Measurements from ENCODE around the gene ODAPH.

ODAPH gene

DNA sequence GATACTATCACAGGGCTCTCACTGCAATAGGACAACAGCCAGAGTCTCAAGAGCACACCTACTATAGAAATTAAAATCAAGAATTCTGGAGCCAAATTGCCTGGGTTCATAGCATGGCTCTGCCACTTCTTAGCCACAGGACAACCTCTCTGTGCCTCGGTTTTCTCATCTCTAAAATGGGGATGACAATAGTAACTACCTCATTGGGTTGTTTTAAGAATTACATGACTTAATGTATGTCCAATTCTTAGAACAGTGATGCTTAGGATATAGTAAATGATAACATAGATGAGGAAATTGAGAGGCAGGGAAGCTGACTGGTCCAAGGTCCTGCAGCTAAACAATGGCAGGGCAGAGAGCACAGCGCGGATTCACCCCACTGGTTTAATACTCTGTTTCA is 11.0 kb upstream of the ODAPH start:
- DNase-seq (ENCODE audit: low spot score), result no peak

DNA sequence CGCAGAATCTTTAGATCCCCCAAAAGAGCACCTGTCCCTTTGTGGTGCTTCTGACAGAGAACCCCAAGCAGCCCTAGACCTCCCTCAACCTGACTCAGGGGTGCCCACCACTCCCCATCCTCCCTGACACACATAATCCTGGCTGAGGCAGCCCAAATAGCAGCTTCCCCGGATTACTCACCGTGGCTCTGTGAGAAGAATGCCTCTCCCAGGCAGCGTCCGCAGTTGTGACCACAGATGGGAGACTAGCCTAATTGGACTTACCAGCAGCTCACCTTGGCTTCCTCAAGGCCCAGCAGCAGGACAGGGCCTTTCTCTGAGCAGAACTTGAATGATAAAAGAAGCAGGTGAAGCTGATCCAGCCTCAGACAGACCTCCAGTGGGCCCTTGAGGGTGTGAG is 10.3 kb upstream of the ODAPH start:
- no peak for DNase-seq (ENCODE audit: low spot score)

DNA sequence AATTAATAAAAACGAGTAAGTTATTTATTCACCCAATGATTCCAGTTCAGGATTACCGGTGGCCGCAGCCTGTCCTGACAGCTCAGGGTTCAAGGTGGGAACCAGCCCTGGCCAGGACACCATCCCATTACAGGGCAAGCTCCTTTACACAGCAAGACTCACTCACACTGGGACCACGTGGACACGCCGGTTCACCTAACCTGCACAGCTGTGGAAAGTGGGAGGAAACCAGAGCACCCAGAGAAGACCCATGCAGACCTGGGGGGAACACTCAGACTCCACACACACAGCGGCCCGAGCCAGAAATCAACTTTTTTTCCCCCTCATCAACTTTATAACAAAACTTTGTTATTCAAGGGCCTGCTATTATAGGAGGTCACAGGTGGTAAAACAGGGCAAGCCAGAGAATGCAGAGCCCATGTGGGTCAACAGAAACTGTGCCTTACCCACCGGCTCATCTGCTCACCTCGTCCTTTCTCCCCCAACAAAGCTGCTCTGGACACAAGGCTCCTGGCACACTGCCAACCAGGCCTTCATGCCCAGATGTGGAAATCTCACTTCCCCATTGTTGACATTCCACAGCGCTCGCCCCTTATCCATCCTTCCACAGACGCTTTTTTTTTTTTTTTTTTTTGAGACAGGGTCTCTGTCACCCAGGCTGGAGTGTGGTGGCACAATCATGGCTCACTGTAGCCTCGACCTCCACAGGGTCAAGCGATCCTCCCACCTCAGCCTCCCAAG is 8.0 kb upstream of the ODAPH start:
- DNase-seq (ENCODE audit: low spot score), result no peak

DNA sequence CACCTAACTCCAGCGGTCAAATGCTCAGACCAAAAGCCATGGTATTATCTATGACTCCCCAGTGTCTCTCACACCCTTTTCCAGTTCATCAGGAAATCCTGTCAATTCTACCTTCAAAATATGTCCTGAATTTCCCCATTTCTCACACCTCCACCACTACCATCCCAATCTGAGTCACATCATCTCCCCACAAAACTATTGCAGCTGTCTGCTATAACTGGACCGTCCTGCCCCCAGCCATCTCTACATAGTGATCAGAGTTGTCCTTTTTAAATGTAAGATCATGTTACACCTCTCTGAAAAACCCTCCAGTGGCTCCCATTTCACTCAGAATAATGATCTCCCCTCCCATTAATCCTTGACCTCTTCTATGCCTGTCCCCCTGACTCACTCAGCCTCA is 6.8 kb upstream of the ODAPH start:
- DNase-seq (ENCODE audit: low spot score), result no peak

DNA sequence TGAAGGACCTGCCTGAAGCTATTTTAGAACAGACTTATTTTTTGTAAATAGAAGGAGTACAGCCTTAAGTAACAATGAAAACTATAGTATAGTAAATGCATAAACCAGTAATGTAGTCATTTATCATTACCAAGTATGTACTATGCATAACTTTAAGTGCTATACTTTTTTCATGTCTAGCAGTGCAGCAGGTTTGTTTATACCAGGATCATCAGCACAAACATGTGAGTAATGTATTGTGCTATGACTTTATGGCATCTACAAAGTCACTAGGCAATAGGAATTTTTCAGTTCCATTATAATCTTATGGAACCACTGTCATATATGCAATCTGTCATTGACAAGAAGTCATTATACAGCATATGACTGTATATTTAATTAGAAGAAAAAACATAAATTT is 3.4 kb upstream of the ODAPH start:
- no peak for DNase-seq (ENCODE audit: low spot score)

DNA sequence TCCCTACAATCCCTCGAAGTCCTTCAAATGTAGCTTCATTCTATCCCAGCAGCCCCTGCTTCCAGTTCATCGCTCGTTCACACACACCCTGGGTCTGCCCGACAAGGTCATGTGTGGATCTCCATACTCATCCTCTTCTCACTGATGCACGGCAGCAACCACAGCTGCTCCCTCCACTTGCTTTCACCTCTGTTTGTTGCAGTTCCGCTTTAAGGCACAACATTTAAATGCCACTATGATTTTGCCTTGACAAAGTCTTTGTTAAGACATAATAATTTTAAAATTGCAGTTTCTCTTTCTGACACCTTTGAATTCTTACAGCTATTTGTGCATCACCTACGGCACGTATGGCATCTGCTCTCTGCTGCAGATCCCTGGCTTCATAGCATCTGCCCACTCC is 1.8 kb downstream of the ODAPH start:
- no peak for DNase-seq (ENCODE audit: low spot score)

DNA sequence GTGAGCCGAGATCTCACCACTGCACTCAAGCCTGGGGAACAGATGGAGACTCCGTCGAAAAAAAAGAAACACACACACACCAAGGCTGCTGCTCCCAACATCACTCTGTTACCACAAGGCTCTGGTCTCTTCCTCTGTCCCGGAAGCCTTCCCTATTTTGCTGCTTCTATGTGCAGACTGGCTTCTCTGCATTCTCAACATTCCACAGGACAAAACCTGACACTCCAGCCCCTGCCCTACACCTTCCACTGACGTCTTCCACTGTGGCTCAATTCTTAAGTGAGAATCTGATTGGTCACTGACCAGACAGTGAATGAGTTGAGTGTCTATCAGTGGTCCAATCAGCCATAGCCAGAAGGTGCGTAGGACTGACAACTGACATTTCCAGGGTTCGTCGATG is 5.9 kb downstream of the ODAPH start:
- no peak for DNase-seq (ENCODE audit: low spot score)

DNA sequence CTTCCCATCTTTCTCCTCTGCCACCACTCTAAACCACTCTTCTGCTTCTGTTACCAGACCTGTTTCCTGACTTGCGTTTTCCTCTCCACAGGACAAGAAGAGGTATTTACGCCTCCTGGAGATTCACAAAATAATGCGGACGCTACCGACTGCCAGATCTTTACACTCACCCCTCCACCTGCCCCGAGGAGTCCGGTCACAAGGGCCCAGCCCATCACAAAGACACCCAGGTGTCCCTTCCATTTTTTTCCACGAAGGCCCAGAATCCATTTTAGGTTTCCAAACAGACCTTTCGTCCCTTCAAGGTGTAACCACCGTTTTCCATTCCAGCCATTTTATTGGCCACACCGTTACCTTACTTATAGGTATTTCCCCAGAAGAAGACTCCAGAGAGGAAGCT is 8.2 kb downstream of the ODAPH start:
- DNase-seq (ENCODE audit: low spot score), result no peak

DNA sequence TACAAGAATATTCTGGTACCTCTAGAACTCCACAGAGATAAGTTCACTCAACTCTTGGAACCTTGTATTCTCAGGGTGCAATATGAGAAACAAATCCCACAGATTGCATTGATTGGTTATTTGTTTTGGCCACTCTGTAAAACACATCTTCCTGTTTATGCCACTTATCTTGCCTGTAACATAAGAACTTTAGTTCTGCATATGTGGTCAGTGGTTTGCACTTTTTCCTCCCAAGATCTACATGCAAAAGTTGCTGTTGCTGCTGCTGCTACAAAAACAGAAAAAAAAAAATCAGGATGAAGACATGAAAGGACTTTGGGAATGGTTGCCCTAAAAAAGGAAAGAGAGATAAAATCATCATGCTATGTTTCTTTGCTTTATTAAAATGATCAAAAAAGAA is 9.6 kb downstream of the ODAPH start:
- DNase-seq (ENCODE audit: low spot score), result no peak

DNA sequence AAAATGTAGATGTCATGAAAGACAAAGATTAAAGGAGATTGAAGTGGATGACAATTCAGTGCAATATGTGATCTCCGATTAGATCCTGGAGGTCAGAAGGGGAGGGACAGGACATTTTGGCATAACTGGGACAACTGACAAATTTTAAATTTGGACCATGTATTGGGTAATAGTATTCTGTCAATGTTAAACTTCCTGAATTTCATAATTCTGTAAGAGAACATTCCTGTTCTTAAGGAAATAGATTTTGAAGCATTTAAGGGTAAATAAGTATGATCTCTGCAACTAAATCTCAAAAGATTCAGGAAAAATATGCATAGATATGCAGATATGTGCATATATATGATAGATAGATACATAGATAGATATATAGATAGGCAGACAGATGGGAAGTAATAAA is 11.0 kb downstream of the ODAPH start:
- DNase-seq (ENCODE audit: low spot score), result no peak

DNA sequence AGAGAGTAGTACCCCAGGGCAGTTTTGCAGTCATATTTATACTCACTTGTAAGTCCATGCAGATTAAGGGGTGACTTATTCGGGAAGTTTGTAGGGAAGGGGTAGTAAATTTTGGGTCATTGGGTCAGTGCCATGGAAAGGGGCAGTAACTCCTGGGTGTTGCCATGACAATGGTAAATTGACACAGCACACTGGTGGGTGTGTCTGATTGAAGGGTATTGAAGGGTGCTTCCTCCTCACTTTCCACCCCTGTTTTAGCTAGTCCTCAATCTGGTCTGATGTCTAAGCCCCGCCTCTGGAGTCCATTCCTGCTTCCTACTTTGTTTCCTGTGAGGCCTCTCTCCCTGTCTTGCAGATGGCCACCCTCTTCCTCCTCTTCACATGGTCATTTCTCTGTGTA is 11.9 kb downstream of the ODAPH start:
- no peak for DNase-seq (ENCODE audit: low spot score)

DNA sequence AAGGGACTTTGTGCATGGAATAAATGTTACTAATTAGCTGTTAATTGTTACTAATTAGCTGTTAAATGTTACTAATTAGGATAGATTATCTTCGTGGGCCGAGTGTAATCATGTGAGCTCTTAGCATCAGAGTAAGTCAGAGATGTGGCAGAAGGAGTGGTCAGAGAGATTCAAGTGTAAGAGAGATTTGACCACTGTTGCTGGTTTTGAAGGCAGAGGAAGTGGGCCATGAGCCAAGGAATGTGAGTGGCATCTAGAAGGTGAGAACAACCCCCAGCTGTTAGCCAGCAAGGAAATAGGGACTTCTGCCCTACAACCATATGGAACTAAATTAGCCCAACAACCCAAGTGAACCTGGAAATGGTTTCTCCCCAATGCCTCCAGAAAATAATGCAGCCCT is 28.2 kb downstream of the ODAPH start:
- no peak for DNase-seq (ENCODE audit: low spot score)

DNA sequence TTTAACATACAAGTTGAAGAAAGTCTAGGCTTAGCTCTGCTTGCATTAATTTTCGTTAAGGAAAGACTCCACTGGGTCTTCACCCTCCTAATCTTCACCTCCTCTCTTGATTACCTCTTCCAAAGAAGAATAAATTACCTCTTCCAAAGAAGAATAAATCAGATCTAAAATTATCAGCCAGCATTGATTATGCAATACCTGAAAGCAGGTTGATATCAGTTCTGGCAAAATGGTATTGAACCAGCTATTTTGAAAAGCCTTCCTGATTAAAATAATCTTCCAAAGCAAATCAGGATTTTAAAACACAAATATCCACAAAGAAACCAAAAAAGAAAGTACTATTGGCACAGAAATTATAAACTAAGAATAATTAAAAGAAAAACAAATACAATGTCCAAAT is 37.5 kb downstream of the ODAPH start:
- DNase-seq (ENCODE audit: low spot score), result no peak

DNA sequence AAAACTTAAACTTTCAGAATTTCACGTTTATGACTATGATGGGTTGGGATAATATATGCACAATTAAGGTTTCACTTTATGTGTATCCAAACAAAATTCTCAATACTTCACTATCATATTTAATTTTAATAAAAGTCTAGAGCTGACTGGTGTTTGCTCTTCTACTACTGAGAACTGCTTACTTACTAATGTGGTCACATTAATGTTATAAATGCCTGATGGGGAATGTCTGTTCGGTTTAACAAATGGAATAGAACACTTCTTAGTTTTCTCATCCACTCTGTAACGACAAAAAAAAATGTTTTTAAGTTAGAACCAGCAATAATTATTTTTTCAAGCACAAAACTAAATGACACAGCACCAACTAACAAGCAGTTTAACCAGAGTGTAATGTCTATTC is 40.2 kb downstream of the ODAPH start:
- no peak for DNase-seq (ENCODE audit: low spot score)

DNA sequence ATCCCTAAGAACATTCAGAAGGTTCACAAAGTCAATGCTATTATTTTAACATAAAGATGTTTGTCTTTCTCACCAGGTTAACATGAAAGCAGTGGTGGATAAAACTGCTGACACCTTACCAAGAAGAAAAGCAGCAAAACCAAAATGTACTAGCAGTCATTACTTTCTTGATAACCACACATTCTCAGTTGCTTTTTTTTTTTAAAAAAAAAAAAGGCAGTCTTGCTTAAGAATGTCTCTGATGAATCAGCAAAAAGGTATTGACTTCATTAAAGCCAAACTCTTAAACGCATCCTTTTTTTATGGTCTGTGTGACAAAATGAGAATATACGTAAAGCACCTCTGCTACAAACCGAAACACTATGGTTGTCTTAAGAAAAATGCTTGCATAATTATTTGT is 42.5 kb downstream of the ODAPH start:
- DNase-seq (ENCODE audit: low spot score), result no peak

DNA sequence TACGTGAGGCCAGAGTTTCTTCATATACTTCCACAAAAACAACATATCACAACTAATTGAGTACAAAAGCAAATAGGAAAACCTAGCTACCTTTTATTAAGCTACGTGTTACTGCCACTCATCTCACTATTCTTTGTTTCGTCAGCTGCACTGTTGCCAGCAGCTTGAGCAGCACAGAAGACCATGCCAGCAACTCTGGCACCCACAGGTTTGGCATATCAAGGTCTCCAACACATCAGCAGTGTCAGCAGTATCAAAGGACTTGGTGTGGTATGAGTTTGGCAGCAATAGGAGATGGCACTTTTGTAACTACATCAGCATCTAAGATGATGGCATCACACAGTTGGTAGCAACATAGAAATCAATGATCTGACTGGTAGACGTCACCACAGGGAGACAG is 43.8 kb downstream of the ODAPH start:
- DNase-seq (ENCODE audit: low spot score), result no peak

DNA sequence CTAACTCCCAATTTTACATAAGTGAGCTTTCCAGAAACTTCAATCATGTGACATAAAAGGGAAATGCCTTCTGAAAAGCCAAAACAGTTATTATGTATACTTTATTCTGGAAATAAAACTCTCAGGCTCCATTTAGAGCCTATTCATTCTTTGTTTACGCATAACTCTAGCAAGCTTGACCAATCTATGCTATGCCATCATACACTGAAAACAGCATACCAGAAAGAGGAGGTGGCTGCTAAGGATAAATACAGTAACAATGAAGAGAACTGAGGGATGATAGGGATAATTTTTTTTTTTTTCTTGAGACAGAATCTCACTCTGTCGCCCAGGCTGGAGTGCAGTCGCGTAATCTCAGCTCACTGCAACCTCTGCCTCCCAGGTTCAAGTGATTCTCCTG is 50.1 kb downstream of the ODAPH start:
- no peak for DNase-seq (ENCODE audit: low spot score)

DNA sequence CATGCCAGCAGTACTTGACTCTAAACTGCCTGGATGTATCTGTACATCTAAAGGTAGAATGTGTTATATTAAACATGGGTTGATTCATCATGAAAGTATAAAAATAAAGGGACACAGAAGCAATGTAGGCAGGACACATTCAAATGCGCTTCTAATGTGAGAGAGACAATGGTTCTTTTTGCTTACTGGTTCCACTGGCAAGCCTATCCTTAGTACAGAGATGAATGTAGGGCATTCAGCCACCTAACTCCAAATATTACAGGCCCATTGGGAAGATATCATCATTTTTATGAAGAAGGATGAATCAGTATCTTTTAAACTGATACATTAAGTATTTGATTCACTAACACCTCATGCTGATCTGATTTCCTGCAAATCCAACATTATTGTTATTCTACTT is 56.4 kb downstream of the ODAPH start:
- DNase-seq (ENCODE audit: low spot score), result no peak
